Activated CD8-positive, alpha-beta memory T cell treated with anti-CD3 and anti-CD28 coated beads for 48 hours (primary cell): ENCODE data around the gene GNGT2.
"Not testable (repeated sequence)": the region's sequence is repeated elsewhere in the genome, so short reads cannot be mapped to it uniquely, and the experiment has no call there.

ENCODE experiments used
- DNase-seq, 3 experiments: peaks; one replicate each; pipeline ENCODE4 v3.0.0-alpha.2; 2020; ENCODE audit warnings: low read depth in 2 of 3, low spot score in 2 of 3

GNGT2 gene

DNA sequence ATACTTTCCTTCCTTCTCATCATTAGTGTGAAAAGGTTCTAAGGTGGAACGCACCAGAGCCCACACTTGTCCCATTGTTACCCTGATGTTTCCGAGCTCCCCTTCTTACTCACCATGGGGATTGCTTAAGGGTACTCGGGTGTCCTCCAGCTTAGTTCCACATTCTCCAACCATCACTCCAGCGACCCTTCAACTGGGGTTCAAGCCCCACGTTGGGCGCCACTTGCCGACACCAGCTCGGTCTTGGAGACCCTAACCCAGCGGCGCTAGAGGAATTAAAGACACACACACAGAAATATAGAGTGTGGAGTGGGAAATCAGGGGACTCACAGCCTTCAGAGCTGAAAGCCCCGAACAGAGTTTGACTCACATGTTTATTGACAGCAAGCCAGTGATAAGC lies 34.4 kb downstream of the GNGT2 start:
- not testable (repeated sequence) for DNase-seq

DNA sequence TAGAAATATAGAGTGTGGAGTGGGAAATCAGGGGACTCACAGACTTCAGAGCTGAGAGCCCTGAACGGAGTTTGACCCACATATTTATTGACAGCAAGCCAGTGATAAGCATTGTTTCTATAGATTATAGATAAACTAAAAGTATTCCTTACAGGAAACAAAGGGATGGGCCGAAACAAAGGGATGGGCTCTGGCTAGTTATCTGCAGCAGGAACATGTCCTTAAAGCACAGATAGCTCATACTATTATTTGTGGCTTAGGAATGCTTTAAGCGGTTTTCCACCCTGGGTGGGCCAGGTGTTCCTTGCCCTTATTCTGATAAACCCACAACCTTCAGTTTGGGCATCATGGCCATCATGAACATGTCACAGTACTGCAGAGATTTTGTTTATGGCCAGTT lies 39.7 kb downstream of the GNGT2 start:
- not testable (repeated sequence) for DNase-seq

DNA sequence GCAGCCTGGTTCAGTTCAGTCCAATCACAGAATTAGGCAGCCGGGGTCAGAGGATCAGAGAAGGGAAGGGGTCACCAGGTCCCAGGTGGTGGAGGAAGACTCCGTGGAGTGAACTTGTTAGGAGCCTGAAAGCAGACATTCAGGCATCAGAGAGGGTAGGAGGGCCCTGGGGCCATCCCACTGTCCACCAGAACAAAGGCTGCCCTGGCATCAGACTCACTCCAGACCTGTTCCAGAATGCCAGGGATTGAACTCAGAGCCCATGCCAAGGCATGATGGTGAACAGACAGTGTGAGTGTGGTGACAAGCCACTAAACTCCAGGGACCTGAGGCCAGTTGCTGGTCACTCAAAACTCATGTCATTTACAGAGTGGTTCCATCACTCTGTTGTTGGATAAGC lies 40.2 kb downstream of the GNGT2 start:
- no peak for DNase-seq

DNA sequence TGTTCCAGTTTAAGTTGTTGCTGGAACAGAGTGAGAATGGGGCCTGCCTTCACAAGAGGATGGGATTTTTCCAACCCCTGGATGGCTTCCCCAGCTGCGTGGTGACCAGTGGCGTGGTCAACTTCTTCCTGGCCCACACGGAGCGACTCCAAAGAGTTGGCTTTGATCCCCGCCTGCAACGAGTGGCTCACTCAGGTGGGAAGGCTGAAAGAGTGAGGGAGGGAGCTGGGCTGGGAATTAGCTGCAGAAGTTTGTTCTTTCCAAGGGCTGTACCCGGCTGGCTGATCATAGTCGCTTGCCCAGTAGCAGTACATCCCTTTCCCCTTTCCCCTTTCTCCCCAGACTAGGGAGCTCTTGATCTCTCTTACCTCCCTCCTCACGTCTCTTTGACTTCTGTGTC lies 41.7 kb downstream of the GNGT2 start:
- DNase-seq = no peak

DNA sequence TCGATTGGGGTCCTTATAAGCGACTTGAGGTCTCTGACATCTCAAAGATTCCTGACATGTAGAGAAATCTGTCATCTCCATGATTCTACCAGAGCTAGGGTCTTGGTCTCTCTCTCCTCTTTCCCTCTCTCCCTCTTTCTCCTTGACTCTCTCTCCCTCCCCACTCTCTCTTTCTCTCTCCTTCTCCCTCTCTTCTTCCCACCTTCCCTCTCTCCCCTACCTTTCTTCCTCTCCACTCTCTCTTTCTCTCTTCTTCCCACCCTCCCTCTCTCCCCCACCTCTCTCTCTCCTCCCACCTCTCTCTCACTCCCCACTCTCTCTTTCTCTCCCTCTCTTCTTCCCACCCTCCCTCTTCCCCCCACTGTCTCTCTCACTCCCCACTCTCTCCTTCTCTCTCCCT lies 45.2 kb downstream of the GNGT2 start:
- no peak for DNase-seq

DNA sequence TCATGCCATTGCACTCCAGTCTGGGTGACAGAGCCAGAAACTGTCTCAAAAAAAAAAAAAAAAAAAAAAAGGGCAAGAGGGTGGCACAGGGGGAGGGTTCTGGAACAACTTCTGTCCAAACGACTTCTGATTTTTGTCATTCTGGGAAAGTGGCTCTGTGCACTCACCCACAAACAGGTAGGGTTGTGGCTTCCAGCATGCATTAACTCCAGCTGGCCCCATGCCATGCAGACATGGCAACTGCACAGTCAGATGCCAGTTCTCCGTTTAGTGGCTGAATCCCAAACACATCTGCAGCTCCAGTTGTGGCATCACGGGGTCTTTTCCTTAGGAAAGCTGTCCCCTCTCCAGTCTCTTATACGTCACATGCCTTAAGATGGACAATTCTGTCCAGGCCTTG lies 47.5 kb downstream of the GNGT2 start:
- DNase-seq = no peak

DNA sequence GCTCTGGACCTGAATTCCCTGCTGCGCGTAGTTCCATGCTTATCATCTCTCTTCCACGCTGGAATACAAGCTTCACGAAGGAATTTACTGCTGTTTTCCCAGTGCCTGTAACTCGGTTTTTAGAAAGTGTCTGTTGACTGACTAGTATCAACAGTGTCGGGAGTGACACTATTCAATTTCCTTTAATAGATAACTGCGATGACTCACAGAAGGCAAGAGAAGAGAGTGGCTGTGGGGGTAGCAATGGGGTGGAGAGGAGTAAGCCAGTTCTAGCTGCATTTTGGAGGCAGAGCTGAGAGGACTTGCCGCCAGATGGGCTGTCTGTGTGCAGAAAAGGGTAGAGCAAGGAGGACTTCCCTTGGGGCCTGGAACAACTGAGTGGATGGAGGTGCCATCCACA lies 52.6 kb downstream of the GNGT2 start:
- DNase-seq = no peak

DNA sequence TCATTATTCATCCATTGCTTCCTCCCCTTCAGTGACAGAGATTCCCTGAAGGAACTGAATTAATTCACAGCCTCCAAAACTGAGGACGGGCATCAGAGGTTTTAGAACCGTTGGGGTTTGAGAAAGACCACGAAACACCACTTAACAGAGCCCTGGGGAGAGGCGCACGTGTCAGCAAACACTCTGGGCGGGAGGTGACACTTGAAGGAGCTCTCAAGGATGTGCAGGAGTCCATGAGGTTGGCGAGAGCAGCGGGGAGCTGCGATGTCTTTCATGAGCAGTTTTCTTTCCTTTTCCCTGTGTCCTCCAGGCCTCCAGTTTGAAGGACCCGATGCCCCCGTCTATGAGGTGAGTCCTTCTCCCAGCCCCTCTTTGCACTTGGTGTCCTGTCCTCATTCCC lies 54.1 kb downstream of the GNGT2 start:
- DNase-seq = no peak
